ENCODE data around the gene GIPC1.

- TF ChIP-seq CTCF (IDR thresholded peaks at IDR 0.05; ENCODE audit: low read length) (no peak; the same call in 1 of the 2 replicates), EZH2 (IDR thresholded peaks at IDR 0.05; ENCODE audit: borderline replicate concordance, low read length) (no peak)
Observed at GRCh38 chr19:14475251-14476073, 20.5 kb downstream of the GIPC1 start, which contains the start of gene PTGER1.

Data from OCI-LY1 (cell line).